Activated B cell treated with CpG ODN at 0.5 μM for 24 hours (primary cell): ENCODE data around the gene PTPRE. TPM values are rescaled to one million over a fixed set of nuclear protein-coding genes. Genes with fewer than 3 reads are reported as not detected.

Source experiments
- ATAC-seq: fragments of 200-7000 bp; cut with Tn5 transposase; one replicate; pipeline ENCODE4 v1.10.0; 2021; ENCODE audit warnings: low read depth, mild to moderate bottlenecking, moderate library complexity
- CTCF ChIA-PET: fragments of 350-600 bp; sonication (Branson Sonifier 250); formaldehyde crosslinking; loops from one replicate; lab custom pipeline; 2021; ENCODE audit warnings: antibody characterized with exemption; lab: Charles Lee
- POLR2A ChIA-PET: fragments of 350-600 bp; sonication (Branson Sonifier 250); formaldehyde crosslinking; loops from one replicate; lab custom pipeline; 2021; ENCODE audit warnings: antibody characterized with exemption; lab: Charles Lee
- DNase-seq: peaks from one replicate; pipeline ENCODE4 v3.0.0; 2022
- H3K27ac Mint-ChIP-seq: one replicate; pipeline ENCODE4 v1.8.0; 2020; ENCODE audit warnings: mixed read lengths
- H3K27me3 Mint-ChIP-seq: one replicate; pipeline ENCODE4 v1.8.0; 2021; ENCODE audit warnings: mixed read lengths
- H3K36me3 Mint-ChIP-seq: one replicate; pipeline ENCODE4 v1.8.0; 2021; ENCODE audit warnings: low read depth, mixed read lengths
- H3K4me1 Mint-ChIP-seq: one replicate; pipeline ENCODE4 v1.8.0; 2021; ENCODE audit warnings: mixed read lengths
- H3K4me3 Mint-ChIP-seq: one replicate; pipeline ENCODE4 v1.8.0; 2020; ENCODE audit warnings: mild to moderate bottlenecking, mixed read lengths
- H3K9me3 Mint-ChIP-seq: one replicate; pipeline ENCODE4 v1.8.0; 2020; ENCODE audit warnings: mixed read lengths
- CTCF ChIP-seq: fragments of 200-600 bp; IDR thresholded peaks from one replicate; pipeline ENCODE4 v1.8.0; 2022; ENCODE audit warnings: antibody characterized with exemption, mild to moderate bottlenecking
- intact Hi-C: fragments of 100-400 bp; cut with micrococcal nuclease; formaldehyde crosslinking; loops from one replicate; pipeline ENCODE4 v1.15.1; 2024
- total RNA-seq: library from RNA; stranded (reverse); gene quantifications from 2 replicates; pipeline ENCODE4 v1.2.3, GENCODE V29; 2022

The PTPRE gene
- total RNA-seq, 1 donor from 2014 or later, result 36.8 TPM

GRCh38 chr10:127882801-127883459 lies 24.0 kb upstream of the PTPRE start:
- H3K9me3 Mint-ChIP-seq, result no peaks in the 10 kb centered on the region
- H3K27me3 Mint-ChIP-seq, result peaks cover 4% of the 10 kb centered on the region
- peaks cover 18% of the 10 kb centered on the region for H3K4me1 Mint-ChIP-seq
- no peaks in the 10 kb centered on the region for H3K36me3 Mint-ChIP-seq
- DNase-seq (no peak), ATAC-seq (no peak)
- ChIA-PET POLR2A (no interaction called here), CTCF (no interaction called here)
- H3K27ac Mint-ChIP-seq, result no peak overlapping the region
- intact Hi-C loops, result no loop called here
- no peak for TF ChIP-seq CTCF
- no peak overlapping the region for H3K4me3 Mint-ChIP-seq

GRCh38 chr10:127883516-127883915 lies 23.4 kb upstream of the PTPRE start:
- CTCF ChIA-PET, result no interaction called here
- intact Hi-C loops, result no loop called here
- Mint-ChIP-seq H3K27me3 (peaks cover 4% of the 10 kb centered on the region), H3K9me3 (no peaks in the 10 kb centered on the region), H3K36me3 (no peaks in the 10 kb centered on the region), H3K27ac (no peak overlapping the region), H3K4me1 (peaks cover 18% of the 10 kb centered on the region), H3K4me3 (no peak overlapping the region)
- DNase-seq, result no peak
- no peak for ATAC-seq
- POLR2A ChIA-PET, result no interaction called here
- TF ChIP-seq CTCF, result no peak

- intact Hi-C loops, result no loop called here
- ChIA-PET POLR2A (no interaction called here), CTCF (no interaction called here)
- Mint-ChIP-seq H3K36me3 (no peaks in the 10 kb centered on the region), H3K9me3 (no peaks in the 10 kb centered on the region), H3K27ac (no peak overlapping the region), H3K4me3 (no peak overlapping the region), H3K4me1 (peaks cover 18% of the 10 kb centered on the region), H3K27me3 (peaks cover 4% of the 10 kb centered on the region)
- ATAC-seq (no peak), DNase-seq (no peak)
- no peak for TF ChIP-seq CTCF
These were observed 22.4 kb upstream of the PTPRE start for GRCh38 chr10:127884501-127884900.

DNA sequence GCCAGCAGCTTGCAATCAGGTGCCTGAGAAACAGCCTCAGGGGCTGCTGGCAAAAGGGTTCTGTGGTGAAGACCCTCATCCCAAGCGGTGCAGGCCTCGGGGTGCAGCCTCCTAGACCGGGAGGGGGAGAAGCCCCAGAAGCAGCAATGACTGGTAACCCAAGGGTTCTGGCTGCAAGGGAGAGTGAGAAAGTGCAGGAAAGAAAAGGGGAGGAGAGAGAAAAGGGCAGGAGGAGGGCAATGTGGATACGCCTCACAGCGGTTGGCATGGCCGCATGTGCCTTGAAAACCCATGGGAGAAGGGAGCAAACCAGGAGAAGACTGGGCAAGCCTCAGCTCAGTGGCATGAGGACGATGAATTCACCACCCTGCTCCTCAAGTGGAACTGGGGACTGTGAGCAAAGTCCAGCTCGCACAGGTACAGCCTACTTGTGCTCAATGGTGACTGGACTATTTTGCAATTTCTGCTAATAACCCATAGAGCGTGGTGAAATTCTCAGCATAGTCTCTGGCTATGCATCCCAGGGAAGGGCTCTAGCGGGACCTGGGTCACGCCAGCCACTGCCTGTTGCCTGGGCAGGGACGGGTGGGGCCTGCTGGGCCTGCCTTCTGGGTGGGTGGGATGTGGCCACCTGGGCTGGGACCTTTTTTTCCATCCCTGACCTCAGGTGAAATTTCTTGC lies 20.4 kb upstream of the PTPRE start:
- no peak for DNase-seq
- Mint-ChIP-seq H3K27ac (no peak overlapping the region), H3K9me3 (no peaks in the 10 kb centered on the region), H3K4me3 (no peak overlapping the region), H3K27me3 (peaks cover 4% of the 10 kb centered on the region), H3K4me1 (peaks cover 4% of the 10 kb centered on the region), H3K36me3 (no peaks in the 10 kb centered on the region)
- intact Hi-C loops, result no loop called here
- CTCF ChIA-PET, result no interaction called here
- no peak for ATAC-seq
- POLR2A ChIA-PET, result no interaction called here
- no peak for TF ChIP-seq CTCF

GRCh38 chr10:127887541-127888415 lies 19.1 kb upstream of the PTPRE start:
- H3K27me3 Mint-ChIP-seq, result peaks cover 4% of the 10 kb centered on the region
- no peaks in the 10 kb centered on the region for H3K4me1 Mint-ChIP-seq
- H3K9me3 Mint-ChIP-seq, result no peaks in the 10 kb centered on the region
- ChIA-PET CTCF (no interaction called here), POLR2A (no interaction called here)
- no peak for TF ChIP-seq CTCF
- H3K4me3 Mint-ChIP-seq, result no peak overlapping the region
- intact Hi-C loops, result no loop called here
- DNase-seq, result no peak
- ATAC-seq, result no peak
- no peak overlapping the region for H3K27ac Mint-ChIP-seq
- H3K36me3 Mint-ChIP-seq, result no peaks in the 10 kb centered on the region
